Measurements from ENCODE around the gene GTF2I.
A peak's percentile ranks its signal among the peaks of the same experiment; 100 is the strongest.
"Not testable (repeated sequence)": the region's sequence is repeated elsewhere in the genome, so short reads cannot be mapped to it uniquely, and the experiment has no call there.

Gene GTF2I

DNA sequence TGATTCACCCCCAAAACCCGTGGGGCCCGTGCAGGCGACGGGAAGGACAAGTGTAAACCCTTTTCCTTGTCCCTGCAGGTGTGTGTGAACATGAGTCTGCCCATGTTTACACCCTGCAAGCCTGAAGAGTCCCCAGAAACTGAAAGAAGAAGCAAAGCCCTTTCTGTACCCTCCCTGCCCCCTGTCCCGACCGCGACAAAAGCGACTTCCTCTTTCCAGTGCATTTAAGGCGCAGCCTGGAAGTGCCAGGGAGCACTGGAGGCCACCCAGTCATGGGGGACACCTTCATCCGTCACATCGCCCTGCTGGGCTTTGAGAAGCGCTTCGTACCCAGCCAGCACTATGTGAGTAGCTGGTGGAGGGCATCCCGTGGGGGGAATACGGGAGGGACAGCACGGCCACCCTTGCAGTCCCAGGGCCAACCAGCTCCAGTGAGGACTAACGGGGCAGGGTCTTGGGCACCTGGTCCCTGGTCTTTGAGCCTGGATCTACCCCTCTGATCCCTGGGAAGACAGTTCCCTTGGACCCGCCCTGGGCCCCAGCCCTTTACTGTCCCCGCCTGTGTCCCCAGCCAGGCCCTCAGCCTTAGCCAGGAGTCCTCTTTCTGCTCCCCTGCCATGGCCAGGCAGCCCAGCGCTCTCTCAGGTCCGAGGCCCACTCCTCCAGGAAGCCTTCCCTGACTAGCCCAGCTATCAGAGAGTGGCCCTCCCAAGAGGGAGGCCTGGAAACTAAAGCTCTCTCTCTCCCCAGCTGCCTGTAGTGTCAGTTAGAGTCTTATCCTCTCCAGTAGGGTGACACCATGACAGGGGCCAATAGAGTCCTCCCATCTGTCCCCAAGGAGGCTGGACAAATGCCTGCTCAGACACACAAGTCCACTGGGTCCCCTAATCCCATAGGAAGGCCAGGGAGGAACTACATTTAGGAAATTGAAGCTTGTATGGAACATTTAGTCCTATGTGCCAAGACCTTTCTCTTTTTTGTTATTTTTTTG is 116.5 kb downstream of the GTF2I start, which contains the start of gene NCF1:
Gene NCF1, plus strand, starts transcription at position 252 of the 991 bp plus-strand sequence. Its CDS starts 21 bp downstream, at position 273.
- DNase-seq (ENCODE audit: low read depth, low spot score): not testable (repeated sequence)

DNA sequence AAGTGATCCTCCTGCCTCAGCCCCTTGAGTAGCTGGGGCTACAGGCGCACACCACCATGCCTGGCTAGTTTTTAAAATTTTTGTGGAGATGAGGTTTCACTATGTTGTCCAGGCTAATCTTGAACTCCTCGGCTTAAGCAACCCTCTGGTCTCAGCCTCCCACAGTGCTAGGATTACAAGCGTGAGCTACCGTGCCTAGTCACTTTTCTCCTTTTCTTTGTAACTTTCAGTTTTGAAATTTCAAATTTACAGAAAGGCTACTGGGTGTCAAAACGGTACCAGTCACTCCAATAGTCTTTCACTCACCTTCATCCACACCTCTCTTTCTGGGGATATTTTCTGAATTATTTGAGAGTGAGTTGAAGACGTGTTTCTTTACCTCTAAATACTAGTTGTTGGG is 117.6 kb downstream of the GTF2I start:
- DNase-seq (ENCODE audit: low read depth, low spot score): not testable (repeated sequence)

DNA sequence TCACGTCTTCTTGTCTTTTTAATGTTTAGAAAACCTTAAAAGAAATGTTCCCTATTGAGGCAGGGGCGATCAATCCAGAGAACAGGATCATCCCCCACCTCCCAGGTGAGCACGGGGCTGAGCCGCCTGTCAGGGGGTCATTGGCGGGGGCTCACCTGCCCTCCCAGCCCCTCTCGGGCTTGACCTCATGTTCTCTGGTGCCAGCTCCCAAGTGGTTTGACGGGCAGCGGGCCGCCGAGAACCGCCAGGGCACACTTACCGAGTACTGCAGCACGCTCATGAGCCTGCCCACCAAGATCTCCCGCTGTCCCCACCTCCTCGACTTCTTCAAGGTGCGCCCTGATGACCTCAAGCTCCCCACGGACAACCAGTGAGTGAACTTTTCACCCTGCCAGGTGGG is 121.5 kb downstream of the GTF2I start:
- not testable (repeated sequence) for DNase-seq (ENCODE audit: low read depth, low spot score)

DNA sequence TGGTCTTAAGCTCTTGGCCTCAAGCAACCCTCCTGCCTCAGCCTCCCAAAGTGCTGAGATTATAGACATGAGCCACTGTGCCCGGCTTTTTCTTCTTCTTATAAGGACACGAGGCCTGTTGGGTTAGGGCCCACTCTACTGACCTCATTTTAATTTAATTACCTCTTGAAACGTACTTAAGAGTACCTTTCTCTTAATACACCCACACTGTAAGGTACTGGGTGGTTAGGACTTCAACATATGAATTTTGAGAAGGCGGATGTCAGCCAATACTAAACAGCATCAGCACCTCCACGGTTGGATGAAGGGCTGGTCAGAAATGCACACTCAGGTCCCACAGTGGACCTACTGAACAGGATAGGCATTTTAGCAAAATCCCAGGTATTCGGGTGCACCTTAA is 124.2 kb downstream of the GTF2I start:
- not testable (repeated sequence) for DNase-seq (ENCODE audit: low read depth, low spot score)

DNA sequence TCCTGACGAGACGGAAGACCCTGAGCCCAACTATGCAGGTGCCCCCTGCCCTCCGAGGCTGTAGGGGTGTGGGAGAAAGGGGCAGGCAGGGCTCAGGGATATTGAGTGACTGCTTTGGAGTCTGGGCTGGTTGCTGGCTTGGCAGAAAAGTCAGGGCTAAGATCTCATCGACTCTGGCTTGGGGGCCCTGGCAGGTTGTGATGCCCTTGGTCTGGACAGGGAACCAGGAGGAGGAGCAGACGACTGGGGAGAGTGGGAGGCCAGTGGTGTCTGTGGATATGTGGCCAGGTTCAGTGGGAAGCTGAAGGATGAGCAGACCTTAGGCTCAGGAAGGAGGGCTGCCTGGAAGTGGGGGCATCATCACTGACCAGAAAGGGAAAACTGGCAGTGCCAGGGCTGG is 126.1 kb downstream of the GTF2I start:
- DNase-seq (ENCODE audit: low read depth, low spot score): not testable (repeated sequence)

DNA sequence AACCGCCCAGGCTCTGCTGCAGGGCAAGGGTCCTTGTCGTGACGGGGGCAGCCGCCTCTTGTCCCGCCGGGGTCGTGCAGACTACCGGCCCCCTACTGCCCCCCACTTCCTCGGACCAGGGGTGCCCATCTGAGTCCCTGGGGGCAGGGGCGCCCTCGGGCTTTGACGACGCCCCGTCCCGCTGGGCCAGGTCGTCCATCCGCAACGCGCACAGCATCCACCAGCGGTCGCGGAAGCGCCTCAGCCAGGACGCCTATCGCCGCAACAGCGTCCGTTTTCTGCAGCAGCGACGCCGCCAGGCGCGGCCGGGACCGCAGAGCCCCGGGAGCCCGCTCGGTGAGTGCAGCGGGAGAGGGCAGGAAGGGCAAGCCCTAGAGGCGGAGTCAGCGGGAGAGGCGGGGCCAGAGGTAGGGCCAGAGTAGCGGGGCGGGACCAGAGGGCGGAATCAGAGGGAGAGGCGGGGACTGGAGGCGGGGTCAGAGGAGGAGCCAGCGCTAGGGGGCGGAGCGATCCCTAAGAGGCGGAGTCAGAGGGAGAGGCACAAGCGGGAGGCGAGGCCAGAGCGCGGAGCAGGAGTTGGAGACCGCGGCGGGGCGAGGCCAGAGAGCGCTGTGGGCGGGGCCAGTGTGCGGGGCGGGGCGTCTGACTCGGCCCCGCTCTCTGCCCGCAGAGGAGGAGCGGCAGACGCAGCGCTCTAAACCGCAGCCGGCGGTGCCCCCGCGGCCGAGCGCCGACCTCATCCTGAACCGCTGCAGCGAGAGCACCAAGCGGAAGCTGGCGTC is 131.0 kb downstream of the GTF2I start:
- DNase-seq (ENCODE audit: low read depth, low spot score): peak; percentile 86

DNA sequence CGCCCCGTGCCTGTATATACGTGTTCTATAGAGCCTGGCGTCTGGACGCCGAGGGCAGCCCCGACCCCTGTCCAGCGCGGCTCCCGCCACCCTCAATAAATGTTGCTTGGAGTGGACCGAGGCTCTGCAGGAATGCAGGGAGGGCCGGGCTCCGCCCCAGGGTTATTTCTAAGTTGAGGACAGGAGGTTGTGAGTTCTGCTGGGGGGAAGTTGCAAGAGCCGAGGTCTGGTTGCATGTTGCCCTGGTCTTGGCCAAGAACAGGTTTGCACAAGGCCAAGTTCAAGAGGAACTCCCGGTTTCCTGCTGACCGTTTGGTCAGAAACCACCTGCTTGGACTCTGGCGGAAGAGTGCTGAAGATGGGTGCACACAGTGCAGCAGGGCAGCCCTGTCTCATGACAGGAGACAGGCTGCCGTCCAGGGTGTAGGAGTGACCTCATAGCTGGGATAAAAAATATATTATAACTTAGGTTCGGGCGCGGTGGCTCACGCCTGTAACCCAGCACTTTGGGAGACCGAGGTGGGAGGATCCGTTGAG is 131.8 kb downstream of the GTF2I start:
- DNase-seq (ENCODE audit: low read depth, low spot score): not testable (repeated sequence)

DNA sequence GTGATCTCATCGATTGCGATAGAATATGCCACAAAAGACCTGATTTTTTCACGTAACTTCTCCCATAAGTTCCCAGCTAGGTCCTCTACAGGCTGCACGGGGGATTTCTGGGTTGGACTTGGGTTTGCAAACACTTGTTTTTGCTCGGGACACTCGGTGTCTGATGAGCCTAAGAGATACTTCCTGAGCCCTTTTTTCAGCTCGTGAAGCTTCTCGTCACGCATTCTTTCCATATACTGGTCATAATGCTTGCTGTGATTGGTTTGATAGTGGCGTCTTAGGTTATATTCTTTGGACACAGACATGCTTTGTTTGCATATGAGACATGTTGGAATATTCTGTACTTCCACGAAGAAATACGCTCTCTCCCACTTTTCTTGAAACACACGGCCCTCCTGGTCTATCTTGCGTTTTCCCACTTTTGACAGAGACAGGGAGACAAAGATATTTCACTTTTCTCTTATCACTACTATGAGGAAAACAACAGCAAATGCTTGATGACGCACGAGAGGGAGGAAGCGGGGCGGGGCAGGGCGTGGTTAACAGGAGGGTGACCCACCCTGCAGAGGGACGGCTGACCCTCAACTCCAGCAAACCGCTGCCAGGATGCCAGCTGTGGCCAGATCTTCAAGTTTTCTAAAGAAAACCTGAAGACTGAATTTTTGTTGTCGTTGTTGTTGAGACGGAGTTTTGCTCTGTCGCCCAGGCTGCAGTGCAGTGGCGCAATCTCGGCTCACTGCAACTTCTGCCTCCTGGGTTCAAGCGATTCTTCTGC is 140.5 kb downstream of the GTF2I start:
- not testable (repeated sequence) for DNase-seq (ENCODE audit: low read depth, low spot score)

DNA sequence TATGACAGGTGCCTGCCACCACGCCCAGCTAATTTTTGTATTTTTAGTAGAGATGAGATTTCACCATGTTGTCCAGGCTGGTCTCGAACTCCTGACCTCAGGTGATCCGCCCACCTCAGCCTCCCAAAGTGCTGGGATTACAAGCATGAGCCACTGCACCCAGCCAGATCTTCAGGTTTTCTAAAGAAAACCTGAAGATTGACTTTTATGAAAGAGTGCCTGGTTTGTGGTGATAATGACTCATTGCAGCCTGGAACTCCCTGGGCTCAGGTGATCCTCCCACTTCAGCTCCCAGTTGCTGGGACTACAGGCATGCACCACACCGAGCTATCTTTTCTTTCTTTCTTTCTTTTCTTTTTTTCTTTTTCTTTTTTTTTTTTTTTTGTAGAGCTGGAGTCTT is 141.1 kb downstream of the GTF2I start:
- not testable (repeated sequence) for DNase-seq (ENCODE audit: low read depth, low spot score)
